Ascending aorta (tissue), 2 donors: ENCODE measurements around the gene TSPAN33. TPM values are rescaled to one million over a fixed set of nuclear protein-coding genes. Genes with fewer than 3 reads are reported as not detected.
"Not testable (repeated sequence)": the region's sequence is repeated elsewhere in the genome, so short reads cannot be mapped to it uniquely, and the experiment has no call there.

ENCODE experiments used
- DNase-seq, 2 donors: peaks; one replicate each; pipeline ENCODE4 v3.0.0-alpha.2; 2019; ENCODE audit warnings: low spot score in 2 of 2
- H3K27ac ChIP-seq, 2 donors: fragments of 200-600 bp; sonication (generic); one replicate each; pipeline ENCODE4 v1.5.1; 2016 to 2017; ENCODE audit warnings: mild to moderate bottlenecking in 1 of 2
- H3K27me3 ChIP-seq: fragments of 200-600 bp; sonication (generic); one replicate; pipeline ENCODE4 v1.5.1; 2017
- H3K36me3 ChIP-seq, 2 donors: fragments of 200-600 bp; sonication (generic); one replicate each; pipeline ENCODE4 v1.5.1; 2016
- H3K4me1 ChIP-seq, 2 donors: fragments of 200-600 bp; sonication (generic); one replicate each; pipeline ENCODE4 v1.5.1; 2016 to 2017; ENCODE audit warnings: mild to moderate bottlenecking in 1 of 2
- H3K4me3 ChIP-seq, 2 donors: fragments of 200-600 bp; sonication (generic); one replicate each; pipeline ENCODE4 v1.5.1; 2016 to 2017; ENCODE audit warnings: mild to moderate bottlenecking in 1 of 2
- H3K9me3 ChIP-seq, 2 donors: fragments of 200-600 bp; sonication (generic); one replicate each; pipeline ENCODE4 v1.5.1; 2016
- CTCF ChIP-seq, 3 experiments: fragments of 200-600 bp in 2 of 3; fragments of 450-650 bp in 1 of 3; sonication (generic) in 2 of 3; IDR thresholded peaks; one replicate each; pipeline ENCODE4 v1.5.1; 2016 to 2019; ENCODE audit warnings: antibody characterized with exemption in 3 of 3, mild to moderate bottlenecking in 1 of 3, moderate library complexity in 1 of 3
- intact Hi-C: fragments of 100-400 bp; cut with DNase I; formaldehyde crosslinking; loops from one replicate; pipeline ENCODE4 v1.15.1; 2023
- total RNA-seq: library from RNA; depleted of rRNA; stranded (reverse); fragments of >200 nt; gene quantifications from one replicate; pipeline ENCODE4 v1.1.0, GENCODE V29; 2016

The TSPAN33 gene
- total RNA-seq, 1 donor from 2014 or later = 8.1 TPM

DNA sequence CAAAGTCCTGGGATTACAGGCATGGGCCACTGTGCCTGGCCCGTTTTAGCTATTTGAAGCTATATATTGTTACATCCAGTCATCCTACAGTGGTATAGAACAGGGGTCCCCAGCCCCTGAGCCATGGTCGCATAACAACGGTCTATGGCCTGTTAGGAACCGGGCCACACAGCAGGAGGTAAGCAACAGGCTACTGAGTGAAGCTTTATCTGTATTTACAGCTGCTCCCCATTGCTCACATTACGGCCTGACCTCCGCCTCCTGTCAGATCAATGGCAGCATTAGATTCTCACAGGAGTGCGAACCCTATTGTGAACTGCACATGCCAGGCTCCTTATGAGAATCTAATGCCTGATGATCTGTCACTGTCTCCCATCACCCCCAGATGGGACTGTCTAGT lies 26.3 kb upstream of the TSPAN33 start:
- Histone ChIP-seq H3K27ac (no peak overlapping the region), H3K36me3 (no peaks in the 10 kb centered on the region), H3K9me3 (no peaks in the 10 kb centered on the region), H3K27me3 (no peaks in the 10 kb centered on the region), H3K4me1 (no peaks in the 10 kb centered on the region), H3K4me3 (no peak overlapping the region)
- intact Hi-C loops = no loop called here
- no peak for DNase-seq
- TF ChIP-seq CTCF (IDR thresholded peaks at IDR 0.05) = no peak

DNA sequence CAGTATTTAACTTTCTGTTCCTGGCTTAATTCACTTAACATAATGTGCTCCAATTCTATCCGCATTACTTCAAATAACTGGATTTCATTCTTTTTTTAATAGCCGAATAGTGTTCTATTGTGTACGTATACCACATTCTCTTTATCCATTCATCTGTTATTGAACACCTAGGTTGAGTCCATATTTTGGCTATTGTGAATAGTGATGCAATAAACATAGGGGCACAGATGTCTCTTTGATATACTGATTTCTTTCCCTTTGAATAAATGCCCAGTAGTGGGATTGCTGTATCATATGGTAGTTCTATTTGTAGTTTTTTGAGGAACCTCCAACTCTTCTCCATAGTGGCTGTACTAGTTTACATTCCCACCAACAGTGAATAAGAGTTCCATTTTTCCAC lies 25.5 kb upstream of the TSPAN33 start:
- no peak overlapping the region for H3K27ac ChIP-seq
- H3K36me3 ChIP-seq = no peaks in the 10 kb centered on the region
- no peak overlapping the region for H3K4me3 ChIP-seq
- no peak for DNase-seq
- no peaks in the 10 kb centered on the region for H3K27me3 ChIP-seq
- no peak for TF ChIP-seq CTCF (IDR thresholded peaks at IDR 0.05)
- intact Hi-C loops = no loop called here
- H3K4me1 ChIP-seq = no peaks in the 10 kb centered on the region
- H3K9me3 ChIP-seq = no peaks in the 10 kb centered on the region

DNA sequence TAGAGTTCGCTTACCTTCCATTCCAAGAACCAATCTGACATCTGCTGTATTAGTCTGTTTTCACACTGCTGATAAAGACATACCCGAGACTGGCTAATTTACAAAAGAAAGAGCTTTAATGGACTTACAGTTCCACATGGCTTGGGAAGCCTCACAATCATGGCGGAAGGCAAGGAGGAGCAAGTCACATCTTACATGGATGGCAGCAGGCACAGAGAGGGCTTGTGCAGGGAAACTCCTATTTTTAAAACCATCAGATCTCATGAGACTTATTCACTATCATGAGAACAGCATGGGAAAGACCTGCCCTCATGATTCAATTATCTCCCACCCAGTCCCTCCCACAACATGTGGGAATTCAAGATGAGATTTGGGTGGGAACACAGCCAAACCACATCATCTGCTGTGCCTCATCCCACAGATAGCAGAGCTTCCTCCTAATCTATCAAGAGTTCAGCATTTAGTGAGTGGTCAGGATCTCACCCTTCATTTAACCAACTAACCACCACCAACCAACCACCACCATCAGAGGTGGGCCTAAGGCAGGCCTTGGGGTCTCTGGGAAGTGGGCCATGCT lies 22.9 kb upstream of the TSPAN33 start:
- H3K9me3 ChIP-seq, DNase-seq, H3K4me3 ChIP-seq, intact Hi-C loops, H3K36me3 ChIP-seq, H3K27ac ChIP-seq, H3K4me1 ChIP-seq, H3K27me3 ChIP-seq: not testable (repeated sequence)

DNA sequence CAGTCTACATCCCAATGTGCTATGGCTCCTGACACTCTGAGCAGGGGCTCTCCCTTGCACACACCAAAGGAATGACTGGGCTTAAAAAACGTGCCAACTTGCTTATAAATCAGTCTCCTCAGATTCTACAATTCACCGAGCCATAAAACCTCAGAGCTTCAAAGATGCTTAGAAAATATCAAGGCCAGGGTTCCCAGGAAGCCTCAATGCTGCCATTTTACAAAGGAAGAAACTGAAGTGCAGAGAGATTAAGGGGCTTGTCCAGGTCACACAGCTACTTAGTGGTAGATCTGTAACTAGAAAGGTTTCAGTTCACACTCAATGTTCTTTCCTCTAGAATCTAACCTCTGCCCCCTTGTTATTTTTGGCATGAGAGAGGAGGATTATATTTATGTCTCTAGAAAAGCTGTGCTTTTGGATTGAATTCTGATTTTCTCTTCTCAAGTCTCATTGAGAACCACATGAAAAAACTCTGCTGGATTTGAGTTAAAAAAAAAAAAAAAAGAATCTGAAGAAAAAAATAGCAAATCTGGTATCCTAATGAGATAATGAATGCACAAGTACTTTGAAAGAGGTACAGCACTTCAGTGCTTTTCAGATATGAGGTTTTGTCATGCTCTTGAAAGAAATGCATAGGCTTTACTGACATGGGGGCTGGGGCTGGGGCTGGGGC lies 22.3 kb upstream of the TSPAN33 start:
- no peaks in the 10 kb centered on the region for H3K27me3 ChIP-seq
- no peak overlapping the region for H3K27ac ChIP-seq
- intact Hi-C loops = no loop called here
- no peak overlapping the region for H3K4me3 ChIP-seq
- TF ChIP-seq CTCF (IDR thresholded peaks at IDR 0.05) = no peak
- no peaks in the 10 kb centered on the region for H3K36me3 ChIP-seq
- no peaks in the 10 kb centered on the region for H3K4me1 ChIP-seq
- no peaks in the 10 kb centered on the region for H3K9me3 ChIP-seq
- no peak for DNase-seq

- no peak overlapping the region for H3K4me3 ChIP-seq
- no peaks in the 10 kb centered on the region for H3K9me3 ChIP-seq
- DNase-seq = no peak
- intact Hi-C loops = no loop called here
- H3K4me1 ChIP-seq = no peaks in the 10 kb centered on the region
- H3K27me3 ChIP-seq = no peaks in the 10 kb centered on the region
- no peaks in the 10 kb centered on the region for H3K36me3 ChIP-seq
- no peak overlapping the region for H3K27ac ChIP-seq
- no peak for TF ChIP-seq CTCF (IDR thresholded peaks at IDR 0.05)
Observed at GRCh38 chr7:129122751-129123509, 21.6 kb upstream of the TSPAN33 start.

- Histone ChIP-seq H3K27me3 (no peaks in the 10 kb centered on the region), H3K4me3 (no peak overlapping the region), H3K27ac (no peak overlapping the region), H3K9me3 (no peaks in the 10 kb centered on the region), H3K4me1 (no peaks in the 10 kb centered on the region), H3K36me3 (no peaks in the 10 kb centered on the region)
- intact Hi-C loops = no loop called here
- DNase-seq = no peak
- no peak for TF ChIP-seq CTCF (IDR thresholded peaks at IDR 0.05)
Observed at GRCh38 chr7:129123510-129123857, 21.0 kb upstream of the TSPAN33 start.
